ENCODE measurements around the gene ADORA3. TPM values are rescaled to one million over a fixed set of nuclear protein-coding genes. Genes with fewer than 3 reads are reported as not detected.

ADORA3 gene
- total and polyA plus RNA-seq, 10 of the 15 experiments (the other 5 are each of a cell fraction or from before 2014, with no cell fraction given), result 0.14 to 0.29 (median 0.18) TPM; not detected in 2

DNA sequence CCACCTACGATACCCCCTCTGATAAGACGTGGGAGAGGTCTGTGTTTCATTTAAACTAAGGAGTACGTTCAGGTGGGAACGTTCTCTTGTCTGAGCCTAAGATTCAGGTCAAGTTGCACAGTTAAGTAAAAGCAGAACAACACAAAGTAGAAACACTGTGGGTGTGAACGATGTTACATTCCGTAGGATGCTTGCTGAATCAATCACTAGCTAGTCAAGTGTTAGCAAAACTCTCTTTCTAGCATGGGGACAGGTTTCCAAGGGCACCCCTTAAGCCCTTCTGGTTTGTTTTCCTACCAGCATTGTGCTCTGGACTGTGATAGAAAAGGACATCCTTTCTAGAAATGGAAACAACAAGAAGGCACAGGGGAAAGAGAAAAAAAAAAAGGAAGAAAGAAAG is 16.3 kb downstream of the ADORA3 start:
- Histone ChIP-seq H3K4me2 (ENCODE audit: control insufficient read depth, insufficient read depth) (no peak overlapping the region), H3K36me3 (ENCODE audit: control insufficient read depth in 2 of 2, insufficient read depth in 2 of 2, low read length in 1 of 2) (no peaks in the 10 kb centered on the region), H3K79me2 (ENCODE audit: control insufficient read depth, insufficient read depth, low read length) (no peaks in the 10 kb centered on the region), H3K4me3 (no peak overlapping the region), H3K9ac (ENCODE audit: control insufficient read depth, insufficient read depth, low read length) (no peak overlapping the region), H3K9me3 (replicated peaks; ENCODE audit: control insufficient read depth, insufficient read depth, low read length) (no peaks in the 10 kb centered on the region), H3K27me3 (replicated peaks in 1 of 2; ENCODE audit: control insufficient read depth in 2 of 2, insufficient read depth in 2 of 2, low read length in 1 of 2) (no peaks in the 10 kb centered on the region), H3K4me1 (ENCODE audit: control insufficient read depth, insufficient read depth, low read length) (no peaks in the 10 kb centered on the region), H4K20me1 (ENCODE audit: control insufficient read depth, insufficient read depth) (no peaks in the 10 kb centered on the region), H2AFZ (ENCODE audit: control insufficient read depth, low read depth, low read length) (no peak overlapping the region), H3K27ac (ENCODE audit: control insufficient read depth, insufficient read depth) (no peak overlapping the region)
- ATAC-seq (no peak), FAIRE-seq (no peak), DNase-seq (ENCODE audit: low read depth, low spot score) (no peak)
- BruUV-seq (replicated peaks), result no TSS peak
- ChIA-PET POLR2A (no interaction called here), SMC1A (ENCODE audit: uncharacterized antibody, unreplicated experiment) (interaction anchor here (0.7 kb wide), 1 partner anchor 48 kb away, joined by 3 read pairs; no protein-coding TSS in a partner anchor), RAD21 (ENCODE audit: unreplicated experiment) (no interaction called here), CTCF (no interaction called here)
- TF ChIP-seq MAX (IDR thresholded peaks at IDR 0.05; ENCODE audit: low read depth, low read length), result no peak
- no peak for TF ChIP-seq CBX3 (IDR thresholded peaks at IDR 0.05; ENCODE audit: borderline replicate concordance, low read depth)
- no peak for TF ChIP-seq NFXL1 (IDR thresholded peaks at IDR 0.05; ENCODE audit: borderline replicate concordance)
- no peak for TF ChIP-seq PAX8 (IDR thresholded peaks at IDR 0.05)
- TF ChIP-seq NR2F1 (conservative IDR thresholded peaks at IDR 0.05), result no peak
- intact Hi-C loops (cut with micrococcal nuclease; ENCODE audit: unreplicated experiment) (no loop called here), in situ Hi-C loops (cut with MboI) (loop anchor here (25.0 kb wide), 1 partner anchor 875 kb away; no protein-coding TSS in a partner anchor)
- WGBS (ENCODE audit: insufficient coverage, insufficient replicate concordance, low lambda C conversion rate, missing lambda C conversion rate), result 57% methylated on average over 6 of the region's 6 CpGs

DNA sequence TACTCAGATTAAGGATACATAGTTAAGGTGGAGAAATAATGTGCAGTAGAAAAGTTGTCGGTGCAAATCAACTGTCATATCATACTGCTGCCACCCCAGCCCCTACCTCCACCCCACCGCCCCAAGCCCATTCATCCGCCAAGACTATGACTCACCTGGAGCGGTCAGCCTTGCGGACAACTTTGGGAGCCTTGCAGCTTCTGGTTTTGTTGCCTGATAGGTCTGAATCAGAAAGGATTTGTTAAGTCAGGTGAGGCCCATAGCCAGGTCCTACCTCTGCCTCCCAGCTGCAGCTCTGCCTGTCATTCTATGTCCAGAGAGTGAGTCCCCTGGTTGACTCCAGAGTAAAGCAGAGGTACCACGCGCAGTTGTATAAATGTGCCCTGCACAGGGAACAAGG is 17.0 kb downstream of the ADORA3 start:
- BruUV-seq (replicated peaks), result no TSS peak
- no peak overlapping the region for H3K4me3 ChIP-seq
- intact Hi-C loops (cut with micrococcal nuclease; ENCODE audit: unreplicated experiment) (no loop called here), in situ Hi-C loops (cut with MboI) (loop anchor here (25.0 kb wide), 1 partner anchor 876 kb away; no protein-coding TSS in a partner anchor)
- no peak for FAIRE-seq
- H3K79me2 ChIP-seq (ENCODE audit: control insufficient read depth, insufficient read depth, low read length), result no peaks in the 10 kb centered on the region
- no peak overlapping the region for H2AFZ ChIP-seq (ENCODE audit: control insufficient read depth, low read depth, low read length)
- TF ChIP-seq BMI1 (IDR thresholded peaks at IDR 0.05; ENCODE audit: borderline replicate concordance) (no peak), KDM1A (IDR thresholded peaks at IDR 0.05; ENCODE audit: borderline replicate concordance) (no peak), SREBF1 (IDR thresholded peaks at IDR 0.05; ENCODE audit: low read length) (no peak), STAT1 (conservative IDR thresholded peaks at IDR 0.05) (no peak)
- H3K9me3 ChIP-seq (replicated peaks; ENCODE audit: control insufficient read depth, insufficient read depth, low read length), result no peaks in the 10 kb centered on the region
- H3K27me3 ChIP-seq (replicated peaks in 1 of 2; ENCODE audit: control insufficient read depth in 2 of 2, insufficient read depth in 2 of 2, low read length in 1 of 2), result no peaks in the 10 kb centered on the region
- no peak overlapping the region for H3K4me2 ChIP-seq (ENCODE audit: control insufficient read depth, insufficient read depth)
- ChIA-PET CTCF (interaction anchor here (1.3 to 1.8 kb wide), 4 partner anchors 17 to 280 kb away, joined by 3 to 6 read pairs (median 3); partner anchors contain the start of genes ADORA3 and TMIGD3), POLR2A (interaction anchor here (0.6 to 1.0 kb wide), 3 partner anchors 13 to 1586 kb away, joined by 3 to 4 read pairs (median 3); no protein-coding TSS in a partner anchor), SMC1A (ENCODE audit: uncharacterized antibody, unreplicated experiment) (interaction anchor here (0.6 to 12.1 kb wide), 6 partner anchors 10 to 464 kb away, joined by 3 to 128 read pairs (median 8); no protein-coding TSS in a partner anchor), RAD21 (ENCODE audit: unreplicated experiment) (no interaction called here)
- WGBS (ENCODE audit: insufficient coverage, insufficient replicate concordance, low lambda C conversion rate, missing lambda C conversion rate), result 80% methylated on average over 7 of the region's 7 CpGs
- H3K27ac ChIP-seq (ENCODE audit: control insufficient read depth, insufficient read depth), result no peak overlapping the region
- H3K4me1 ChIP-seq (ENCODE audit: control insufficient read depth, insufficient read depth, low read length), result no peaks in the 10 kb centered on the region
- H4K20me1 ChIP-seq (ENCODE audit: control insufficient read depth, insufficient read depth), result no peaks in the 10 kb centered on the region
- H3K36me3 ChIP-seq (ENCODE audit: control insufficient read depth in 2 of 2, insufficient read depth in 2 of 2, low read length in 1 of 2), result no peaks in the 10 kb centered on the region
- ATAC-seq, result no peak
- H3K9ac ChIP-seq (ENCODE audit: control insufficient read depth, insufficient read depth, low read length), result no peak overlapping the region
- DNase-seq (ENCODE audit: low read depth, low spot score), result no peak
